Inflammatory macrophage treated with lipopolysaccharide for 4 hours (primary cell): ENCODE data around the gene TMEM154.

Source experiments
- DNase-seq: peaks from one replicate; pipeline ENCODE4 v3.0.0-alpha.2; 2020

The TMEM154 gene

GRCh38 chr4:152588869-152589268, 90.9 kb downstream of the TMEM154 start:
- no peak for DNase-seq

- DNase-seq: no peak
These were observed 92.7 kb downstream of the TMEM154 start for GRCh38 chr4:152587127-152587526.

GRCh38 chr4:152586668-152587067, 93.1 kb downstream of the TMEM154 start:
- peak; percentile 22 for DNase-seq

- no peak for DNase-seq
These were observed 94.8 kb downstream of the TMEM154 start for GRCh38 chr4:152585023-152585441.

GRCh38 chr4:152581536-152582160, 98.1 kb downstream of the TMEM154 start:
- DNase-seq: no peak

- no peak for DNase-seq
These were observed 99.9 kb downstream of the TMEM154 start for GRCh38 chr4:152579916-152580315.

- no peak for DNase-seq
These were observed 100.6 kb downstream of the TMEM154 start for GRCh38 chr4:152579107-152579764.

GRCh38 chr4:152578670-152579069, 101.1 kb downstream of the TMEM154 start:
- DNase-seq: no peak

- DNase-seq: peak; percentile 53
These were observed 101.9 kb downstream of the TMEM154 start for GRCh38 chr4:152577708-152578396.

- no peak for DNase-seq
These were observed 104.3 kb downstream of the TMEM154 start for GRCh38 chr4:152575533-152575932.

- no peak for DNase-seq
These were observed 105.9 kb downstream of the TMEM154 start for GRCh38 chr4:152573861-152574260.

GRCh38 chr4:152572417-152573086, 107.2 kb downstream of the TMEM154 start:
- DNase-seq: peak; percentile 70

- no peak for DNase-seq
These were observed 108.0 kb downstream of the TMEM154 start for GRCh38 chr4:152571770-152572169.

- DNase-seq: no peak
These were observed 108.5 kb downstream of the TMEM154 start for GRCh38 chr4:152571296-152571695.
